HG03025 (cell line): ENCODE measurements around the gene RNF113B.

Source experiments
- ATAC-seq: cut with Tn5 transposase; IDR thresholded peaks from one replicate; pipeline ENCODE4 v1.9.1; 2021; ENCODE audit warnings: mild to moderate bottlenecking, moderate library complexity; ENCODE audit not compliant: unreplicated experiment, low FRiP score

Gene RNF113B

GRCh38 chr13:98180092-98180491 is 3.0 kb upstream of the RNF113B start:
- ATAC-seq, result no peak

GRCh38 chr13:98175823-98176222 is 1.2 kb downstream of the RNF113B start:
- ATAC-seq, result no peak

GRCh38 chr13:98175043-98175442 is 2.0 kb downstream of the RNF113B start:
- no peak for ATAC-seq

GRCh38 chr13:98174307-98174706 is 2.8 kb downstream of the RNF113B start:
- ATAC-seq, result no peak

- ATAC-seq, result no peak
These were observed 3.5 kb downstream of the RNF113B start for GRCh38 chr13:98173431-98174152.

- ATAC-seq, result no peak
These were observed 4.3 kb downstream of the RNF113B start for GRCh38 chr13:98172590-98173422.

- ATAC-seq, result no peak
These were observed 5.0 kb downstream of the RNF113B start for GRCh38 chr13:98171900-98172589.

GRCh38 chr13:98169331-98169730 is 7.7 kb downstream of the RNF113B start:
- no peak for ATAC-seq

GRCh38 chr13:98162935-98163334 is 14.1 kb downstream of the RNF113B start:
- ATAC-seq, result no peak

GRCh38 chr13:98158172-98158899 is 18.7 kb downstream of the RNF113B start:
- ATAC-seq, result no peak

- ATAC-seq, result no peak
These were observed 19.5 kb downstream of the RNF113B start for GRCh38 chr13:98157609-98158008.

GRCh38 chr13:98157188-98157587 is 19.9 kb downstream of the RNF113B start:
- ATAC-seq, result no peak

- ATAC-seq, result no peak
These were observed 20.8 kb downstream of the RNF113B start for GRCh38 chr13:98156259-98156658.

GRCh38 chr13:98155475-98156109 is 21.5 kb downstream of the RNF113B start:
- no peak for ATAC-seq

GRCh38 chr13:98150832-98151479 is 26.1 kb downstream of the RNF113B start:
- ATAC-seq, result no peak

GRCh38 chr13:98147521-98147920 is 29.5 kb downstream of the RNF113B start:
- no peak for ATAC-seq

- ATAC-seq, result no peak
These were observed 32.2 kb downstream of the RNF113B start for GRCh38 chr13:98144801-98145350.

- no peak for ATAC-seq
These were observed 32.9 kb downstream of the RNF113B start for GRCh38 chr13:98144027-98144741.

GRCh38 chr13:98143601-98144026 is 33.5 kb downstream of the RNF113B start:
- no peak for ATAC-seq
